ENCODE results near the gene HOXA6. TPM values are rescaled to one million over a fixed set of nuclear protein-coding genes. Genes with fewer than 3 reads are reported as not detected.

HOXA6 gene
- total and polyA plus RNA-seq, 2 donors from 2014 or later, result 1.1 to 22.0 TPM

- intact Hi-C loops (cut with DNase I), result no loop called here
- TF ChIP-seq CTCF (IDR thresholded peaks at IDR 0.05; ENCODE audit: borderline replicate concordance, extremely low read depth, insufficient read depth), result no peak
- DNase-seq (peak in 3 of 5 donors; percentile 74 to 88 (median 77)), FAIRE-seq (no peak)
- H3K27ac ChIP-seq (ENCODE audit: low read depth in 2 of 2, low read length in 2 of 2), result peak overlapping the region; percentile 73 to 78
- no peaks in the 10 kb centered on the region for H3K36me3 ChIP-seq (ENCODE audit: control insufficient read depth in 2 of 3, insufficient read depth in 3 of 3, low read length in 3 of 3)
- H3K4me1 ChIP-seq (ENCODE audit: control insufficient read depth in 2 of 3, insufficient read depth in 2 of 3, low read depth in 1 of 3, low read length in 3 of 3), result peaks cover 9 to 21% (median 16%) of the 10 kb centered on the region in 3 donors
- peak overlapping the region in 2 of 3 donors; percentile 26 to 62 for H3K9ac ChIP-seq (ENCODE audit: low read length in 3 of 3)
- peaks cover 2% of the 10 kb centered on the region for H3K27me3 ChIP-seq (ENCODE audit: control insufficient read depth, insufficient read depth, low read length)
- H3K9me3 ChIP-seq (ENCODE audit: control insufficient read depth in 2 of 3, insufficient read depth in 1 of 3, low read length in 3 of 3), result no peaks in the 10 kb centered on the region
- H3K4me3 ChIP-seq (ENCODE audit: low read length in 3 of 3), result peak overlapping the region; percentile 44 to 50 (median 44)
Observed at GRCh38 chr7:27101957-27102580, 45.5 kb downstream of the HOXA6 start.

GRCh38 chr7:27101171-27101956 lies 46.2 kb downstream of the HOXA6 start:
- no peak for FAIRE-seq
- Histone ChIP-seq H3K9me3 (ENCODE audit: control insufficient read depth in 2 of 3, insufficient read depth in 1 of 3, low read length in 3 of 3) (no peaks in the 10 kb centered on the region), H3K9ac (ENCODE audit: low read length in 3 of 3) (peak overlapping the region in 2 of 3 donors; percentile 46 to 47), H3K27me3 (ENCODE audit: control insufficient read depth, insufficient read depth, low read length) (peaks cover 2% of the 10 kb centered on the region), H3K27ac (ENCODE audit: low read depth in 2 of 2, low read length in 2 of 2) (peak overlapping the region; percentile 73 to 78), H3K4me3 (ENCODE audit: low read length in 3 of 3) (peak overlapping the region; percentile 35 to 50 (median 44)), H3K4me1 (ENCODE audit: control insufficient read depth in 2 of 3, insufficient read depth in 2 of 3, low read depth in 1 of 3, low read length in 3 of 3) (peaks cover 9 to 22% (median 16%) of the 10 kb centered on the region in 3 donors), H3K36me3 (ENCODE audit: control insufficient read depth in 2 of 3, insufficient read depth in 3 of 3, low read length in 3 of 3) (no peaks in the 10 kb centered on the region)
- DNase-seq, result peak in 4 of 5 donors; percentile 76 to 92 (median 85)
- no peak for TF ChIP-seq CTCF (IDR thresholded peaks at IDR 0.05; ENCODE audit: borderline replicate concordance, extremely low read depth, insufficient read depth)
- intact Hi-C loops (cut with DNase I), result no loop called here

- peaks cover 2% of the 10 kb centered on the region for H3K27me3 ChIP-seq (ENCODE audit: control insufficient read depth, insufficient read depth, low read length)
- no peaks in the 10 kb centered on the region for H3K9me3 ChIP-seq (ENCODE audit: control insufficient read depth in 2 of 3, insufficient read depth in 1 of 3, low read length in 3 of 3)
- peaks cover 7 to 19% (median 14%) of the 10 kb centered on the region in 3 donors for H3K4me1 ChIP-seq (ENCODE audit: control insufficient read depth in 2 of 3, insufficient read depth in 2 of 3, low read depth in 1 of 3, low read length in 3 of 3)
- TF ChIP-seq CTCF (IDR thresholded peaks at IDR 0.05; ENCODE audit: borderline replicate concordance, extremely low read depth, insufficient read depth), result no peak
- no peaks in the 10 kb centered on the region for H3K36me3 ChIP-seq (ENCODE audit: control insufficient read depth in 2 of 3, insufficient read depth in 3 of 3, low read length in 3 of 3)
- DNase-seq (peak in 3 of 5 donors; percentile 26 to 63 (median 52)), FAIRE-seq (no peak)
- intact Hi-C loops (cut with DNase I), result no loop called here
- H3K4me3 ChIP-seq (ENCODE audit: low read length in 3 of 3), result peak overlapping the region; percentile 12 to 35 (median 25)
- H3K9ac ChIP-seq (ENCODE audit: low read length in 3 of 3), result peak overlapping the region in 2 of 3 donors; percentile 46 to 47
- peak overlapping the region; percentile 73 to 78 for H3K27ac ChIP-seq (ENCODE audit: low read depth in 2 of 2, low read length in 2 of 2)
Observed at GRCh38 chr7:27100694-27101170, 46.8 kb downstream of the HOXA6 start.

All from kidney (tissue), 14 donors.